Measurements from ENCODE around the gene TBX3. TPM values are rescaled to one million over a fixed set of nuclear protein-coding genes. Genes with fewer than 3 reads are reported as not detected.

TBX3 gene
- total RNA-seq, 1 donor from 2014 or later: 55.1 TPM

DNA sequence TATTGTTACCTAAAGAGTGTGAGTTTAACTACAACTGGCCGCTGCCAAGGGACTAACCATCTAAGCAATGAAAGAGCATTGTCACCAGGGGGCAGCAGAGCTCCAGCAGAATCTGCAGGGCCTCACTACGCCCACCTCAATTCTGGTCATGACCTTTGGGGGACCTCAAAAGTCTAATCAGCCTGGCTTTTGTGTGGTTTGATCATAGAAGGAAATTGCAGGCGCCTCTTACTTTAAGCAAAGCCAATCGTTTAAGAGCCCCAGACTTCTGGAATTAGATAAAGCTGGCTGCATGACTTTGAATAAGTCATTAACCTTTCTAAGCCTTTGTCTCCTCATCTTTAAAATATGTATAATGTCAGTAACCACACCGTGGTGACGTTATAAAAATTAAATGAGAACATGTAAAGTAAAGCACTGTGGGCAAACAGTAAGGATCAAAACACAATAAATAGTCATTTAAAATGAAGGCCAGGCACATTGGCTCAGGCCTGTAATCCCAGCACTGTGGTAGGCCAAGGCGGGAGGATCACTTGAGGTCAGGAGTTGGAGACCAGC is 58.6 kb downstream of the TBX3 start:
- DNase-seq: peak; percentile 63

- DNase-seq: no peak
These were observed 60.2 kb downstream of the TBX3 start for GRCh38 chr12:114623737-114624136.

Small RNA genes lying within 50 kb of the gene (small RNA-seq; reads per million reads assigned to genes)
- not detected for gene RF00019 (ENCODE audit: low replicate concordance)

All from tongue (tissue), 3 donors.